Loucy (cell line): ENCODE data around the gene SRCIN1.

Experiments used
- EZH2phosphoT487 ChIP-seq: fragments of 200-600 bp; IDR thresholded peaks from 2 replicates; pipeline ENCODE4 v1.6.1; 2018; ENCODE audit warnings: antibody characterized with exemption, mild to moderate bottlenecking, moderate library complexity, borderline replicate concordance
- TF ChIP-seq, protein P1 (sequence below): fragments of 200-600 bp; sonication (generic); conservative IDR thresholded peaks from 2 replicates; pipeline ENCODE4 v1.5.1; 2014; ENCODE audit warnings: mild to moderate bottlenecking, antibody characterized with exemption, low read length

DNA sequence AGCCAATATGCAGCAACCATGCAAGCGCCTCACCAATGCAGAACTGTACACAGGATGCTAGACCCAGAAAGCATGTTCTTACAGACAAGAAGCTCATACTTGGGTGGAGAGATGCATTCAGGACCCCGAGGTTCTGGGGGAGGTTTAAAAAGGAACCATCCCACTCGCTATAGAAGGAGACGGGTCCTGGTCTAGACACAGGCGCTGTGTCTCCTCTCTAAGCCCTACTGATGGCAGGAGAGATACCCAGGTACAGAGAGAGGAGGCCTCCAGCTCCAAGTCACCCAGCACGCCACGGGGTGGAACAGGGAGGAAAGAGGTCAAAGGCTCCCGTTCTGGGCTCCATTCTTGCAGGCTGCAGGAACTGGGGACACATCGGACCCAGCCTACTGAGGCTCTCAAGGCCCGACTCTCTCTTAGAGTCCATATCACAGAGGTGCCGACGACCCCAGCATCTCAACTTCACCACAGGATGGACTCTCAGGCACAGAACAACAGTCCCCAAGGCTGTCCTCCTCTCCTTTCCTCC, 28.0 kb downstream of the SRCIN1 start:
- TF ChIP-seq, protein P1, sequence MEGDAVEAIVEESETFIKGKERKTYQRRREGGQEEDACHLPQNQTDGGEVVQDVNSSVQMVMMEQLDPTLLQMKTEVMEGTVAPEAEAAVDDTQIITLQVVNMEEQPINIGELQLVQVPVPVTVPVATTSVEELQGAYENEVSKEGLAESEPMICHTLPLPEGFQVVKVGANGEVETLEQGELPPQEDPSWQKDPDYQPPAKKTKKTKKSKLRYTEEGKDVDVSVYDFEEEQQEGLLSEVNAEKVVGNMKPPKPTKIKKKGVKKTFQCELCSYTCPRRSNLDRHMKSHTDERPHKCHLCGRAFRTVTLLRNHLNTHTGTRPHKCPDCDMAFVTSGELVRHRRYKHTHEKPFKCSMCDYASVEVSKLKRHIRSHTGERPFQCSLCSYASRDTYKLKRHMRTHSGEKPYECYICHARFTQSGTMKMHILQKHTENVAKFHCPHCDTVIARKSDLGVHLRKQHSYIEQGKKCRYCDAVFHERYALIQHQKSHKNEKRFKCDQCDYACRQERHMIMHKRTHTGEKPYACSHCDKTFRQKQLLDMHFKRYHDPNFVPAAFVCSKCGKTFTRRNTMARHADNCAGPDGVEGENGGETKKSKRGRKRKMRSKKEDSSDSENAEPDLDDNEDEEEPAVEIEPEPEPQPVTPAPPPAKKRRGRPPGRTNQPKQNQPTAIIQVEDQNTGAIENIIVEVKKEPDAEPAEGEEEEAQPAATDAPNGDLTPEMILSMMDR: no peak
- no peak for TF ChIP-seq EZH2phosphoT487
